H9 (cell line): ENCODE data around the gene SHPK. TPM values are rescaled to one million over a fixed set of nuclear protein-coding genes. Genes with fewer than 3 reads are reported as not detected.
A peak's percentile ranks its signal among the peaks of the same experiment; 100 is the strongest.

Source experiments
- DNase-seq: peaks from one replicate; pipeline ENCODE4 v3.0.0-alpha.2; 2017
- H2AFZ ChIP-seq: one replicate; pipeline ENCODE4 v1.6.1; 2013; ENCODE audit warnings: mild to moderate bottlenecking, low read length, control low read depth, moderate library complexity
- H2AK5ac ChIP-seq: 2 replicates; pipeline ENCODE4 v1.6.1; 2013; ENCODE audit warnings: low read length, control low read depth, mixed read lengths; ENCODE audit not compliant: insufficient read length
- H2BK120ac ChIP-seq: one replicate; pipeline ENCODE4 v1.6.1; 2013; ENCODE audit warnings: low read depth, mild to moderate bottlenecking, low read length, control low read depth, inconsistent platforms; ENCODE audit not compliant: poor library complexity, severe bottlenecking
- H2BK12ac ChIP-seq: 2 replicates; pipeline ENCODE4 v1.6.1; 2013; ENCODE audit warnings: low read length, control low read depth, mixed read lengths, low read depth; ENCODE audit not compliant: insufficient read length
- H2BK15ac ChIP-seq: 2 replicates; pipeline ENCODE4 v1.6.1; 2013; ENCODE audit warnings: low read depth, low read length, control low read depth
- H2BK20ac ChIP-seq: one replicate; pipeline ENCODE4 v1.6.1; 2013; ENCODE audit warnings: low read depth, mild to moderate bottlenecking, low read length, control low read depth, inconsistent platforms; ENCODE audit not compliant: poor library complexity, severe bottlenecking
- H2BK5ac ChIP-seq: 2 replicates; pipeline ENCODE4 v1.6.1; 2013; ENCODE audit warnings: low read length, control low read depth, mixed read lengths; ENCODE audit not compliant: insufficient read length
- H3K14ac ChIP-seq: 2 replicates; pipeline ENCODE4 v1.6.1; 2013; ENCODE audit warnings: low read length, control low read depth; ENCODE audit not compliant: insufficient read depth
- H3K18ac ChIP-seq: 2 replicates; pipeline ENCODE4 v1.6.1; 2013; ENCODE audit warnings: low read depth, mild to moderate bottlenecking, mixed read lengths, low read length, control low read depth; ENCODE audit not compliant: insufficient read length
- H3K23ac ChIP-seq: 2 replicates; pipeline ENCODE4 v1.6.1; 2013; ENCODE audit warnings: low read length, control low read depth, mixed read lengths, low read depth; ENCODE audit not compliant: insufficient read length
- H3K23me2 ChIP-seq: 2 replicates; pipeline ENCODE4 v1.6.1; 2013; ENCODE audit warnings: low read depth, mild to moderate bottlenecking, mixed read lengths, low read length, control low read depth; ENCODE audit not compliant: insufficient read length, poor library complexity, severe bottlenecking
- H3K27ac ChIP-seq: 2 replicates; pipeline ENCODE4 v1.5.1; 2013; ENCODE audit warnings: low read length, control low read depth, mixed read lengths, low read depth; ENCODE audit not compliant: insufficient read length
- H3K27me3 ChIP-seq: 2 replicates; pipeline ENCODE4 v1.6.1; 2013; ENCODE audit warnings: low read length, control low read depth, inconsistent platforms; ENCODE audit not compliant: insufficient read depth
- H3K4ac ChIP-seq: 2 replicates; pipeline ENCODE4 v1.6.1; 2013; ENCODE audit warnings: low read depth, mild to moderate bottlenecking, control low read depth, inconsistent platforms, low read length, moderate library complexity
- H3K4me1 ChIP-seq: 2 replicates; pipeline ENCODE4 v1.6.1; 2013; ENCODE audit warnings: low read length, control low read depth, inconsistent platforms; ENCODE audit not compliant: insufficient read depth
- H3K4me2 ChIP-seq: 2 replicates; pipeline ENCODE4 v1.6.1; 2013; ENCODE audit warnings: low read length, control low read depth, mixed read lengths; ENCODE audit not compliant: insufficient read length, insufficient read depth
- H3K56ac ChIP-seq: 2 replicates; pipeline ENCODE4 v1.6.1; 2013; ENCODE audit warnings: low read depth, mild to moderate bottlenecking, mixed read lengths, low read length, control low read depth; ENCODE audit not compliant: insufficient read length
- H3K79me1 ChIP-seq: 2 replicates; pipeline ENCODE4 v1.6.1; 2013; ENCODE audit warnings: low read depth, mild to moderate bottlenecking, moderate library complexity, low read length, control low read depth, inconsistent platforms; ENCODE audit not compliant: insufficient read depth, poor library complexity, severe bottlenecking
- H3K79me2 ChIP-seq: 2 replicates; pipeline ENCODE4 v1.6.1; 2013; ENCODE audit warnings: low read length, control low read depth, inconsistent platforms; ENCODE audit not compliant: insufficient read depth
- H3K9ac ChIP-seq: 2 replicates; pipeline ENCODE4 v1.6.1; 2013; ENCODE audit warnings: low read length, control low read depth, mixed read lengths; ENCODE audit not compliant: insufficient read length; ENCODE audit errors: extremely low read depth
- H3K9me3 ChIP-seq: one replicate; pipeline ENCODE4 v1.6.1; 2013; ENCODE audit warnings: low read depth, low read length, inconsistent platforms; ENCODE audit not compliant: control insufficient read depth
- H3T11ph ChIP-seq: one replicate; pipeline ENCODE4 v1.6.1; 2013; ENCODE audit warnings: mild to moderate bottlenecking, low read length, control low read depth, inconsistent platforms
- H4K20me1 ChIP-seq: one replicate; pipeline ENCODE4 v1.6.1; 2013; ENCODE audit not compliant: control insufficient read depth, insufficient read length, insufficient read depth
- H4K5ac ChIP-seq: 2 replicates; pipeline ENCODE4 v1.6.1; 2013; ENCODE audit warnings: low read depth, mild to moderate bottlenecking, mixed read lengths, low read length, control low read depth; ENCODE audit not compliant: insufficient read length
- H4K8ac ChIP-seq: replicated peaks from 2 replicates; pipeline ENCODE4 v1.6.1; 2013; ENCODE audit warnings: low read length, control low read depth, mixed read lengths, low read depth; ENCODE audit not compliant: insufficient read length
- H4K91ac ChIP-seq: 2 replicates; pipeline ENCODE4 v1.6.1; 2013; ENCODE audit warnings: low read depth, mild to moderate bottlenecking, moderate library complexity, mixed read lengths, low read length, control low read depth; ENCODE audit not compliant: insufficient read length
- H3K27ac Mint-ChIP-seq, 3 experiments: 2 replicates in 2 of 3; 3 replicates in 1 of 3; pipeline ENCODE4 v1.8.0; 2020 to 2021; ENCODE audit warnings: mixed read lengths in 3 of 3, mild to moderate bottlenecking in 1 of 3, moderate library complexity in 1 of 3
- H3K27me3 Mint-ChIP-seq: 2 replicates; pipeline ENCODE4 v1.8.0; 2021; ENCODE audit warnings: low read depth, mild to moderate bottlenecking, moderate library complexity, mixed read lengths
- H3K36me3 Mint-ChIP-seq, 3 experiments: 2 replicates in 2 of 3; 3 replicates in 1 of 3; pipeline ENCODE4 v1.8.0; 2020 to 2021; ENCODE audit warnings: low read depth in 3 of 3, mixed read lengths in 3 of 3; ENCODE audit not compliant: insufficient read depth in 1 of 3
- H3K4me1 Mint-ChIP-seq, 2 experiments: 2 replicates each; pipeline ENCODE4 v1.8.0; 2020; ENCODE audit warnings: mixed read lengths in 2 of 2
- H3K4me3 Mint-ChIP-seq, 2 experiments: 2 replicates in 1 of 2; 3 replicates in 1 of 2; pipeline ENCODE4 v1.8.0; 2020 to 2021; ENCODE audit warnings: mild to moderate bottlenecking in 2 of 2, mixed read lengths in 2 of 2, moderate library complexity in 1 of 2
- H3K9me3 Mint-ChIP-seq, 2 experiments: 2 replicates in 1 of 2; 3 replicates in 1 of 2; pipeline ENCODE4 v1.8.0; 2020; ENCODE audit warnings: mild to moderate bottlenecking in 2 of 2, mixed read lengths in 2 of 2, moderate library complexity in 1 of 2
- WGBS: extraction: QIAGEN DNeasy Blood & Tissue Kit; methylation state at CpG from one replicate; pipeline ENCODE4 v1.1.7; 2013; ENCODE audit warnings: missing lambda C conversion rate, low lambda C conversion rate, mixed read lengths; ENCODE audit not compliant: insufficient read length; ENCODE audit errors: extremely low coverage; 5-methylcytosine and 5-hydroxymethylcytosine counted together
- total RNA-seq: library from RNA; stranded (reverse); gene quantifications from 2 replicates; pipeline ENCODE4 v1.2.1, GENCODE V29; 2021
- TF ChIP-seq, protein P1 (sequence below): fragments of 200-600 bp; sonication (generic); conservative IDR thresholded peaks from 3 replicates; pipeline ENCODE4 v1.8.0; 2021; ENCODE audit warnings: antibody characterized with exemption, mild to moderate bottlenecking

Gene SHPK
- total RNA-seq, 1 experiment from 2014 or later: 27.0 TPM

DNA sequence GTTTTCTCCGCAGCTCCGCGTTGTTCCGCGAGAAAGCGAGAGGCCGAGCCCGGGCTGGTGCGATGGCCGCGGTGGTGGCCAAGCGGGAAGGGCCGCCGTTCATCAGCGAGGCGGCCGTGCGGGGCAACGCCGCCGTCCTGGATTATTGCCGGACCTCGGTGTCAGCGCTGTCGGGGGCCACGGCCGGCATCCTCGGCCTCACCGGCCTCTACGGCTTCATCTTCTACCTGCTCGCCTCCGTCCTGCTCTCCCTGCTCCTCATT lies 33.0 kb upstream of the SHPK start:
- Histone ChIP-seq H4K20me1 (no peaks in the 10 kb centered on the region), H2BK120ac (no peak overlapping the region), H4K91ac (no peak overlapping the region), H2BK15ac (no peak overlapping the region), H3T11ph (no peak overlapping the region), H3K9ac (peak overlapping the region; percentile 89), H3K56ac (no peak overlapping the region), H3K4ac (no peak overlapping the region), H2BK12ac (no peak overlapping the region), H3K4me2 (peak overlapping the region; percentile 76), H2AK5ac (no peak overlapping the region), H2BK5ac (no peak overlapping the region), H3K4me1 (peaks cover 3% of the 10 kb centered on the region; the same call in 1 of the 2 replicates), H3K9me3 (no peaks in the 10 kb centered on the region), H3K27me3 (no peaks in the 10 kb centered on the region), H3K27ac (no peak overlapping the region), H3K23ac (no peak overlapping the region), H3K14ac (peak overlapping the region; percentile 28; the same call in 1 of the 2 replicates), H3K18ac (no peak overlapping the region), H2AFZ (no peak overlapping the region), H3K23me2 (peaks cover 9% of the 10 kb centered on the region), H3K79me2 (peaks cover 7% of the 10 kb centered on the region; the same call in 1 of the 2 replicates), H4K5ac (no peak overlapping the region), H3K79me1 (peaks cover 4% of the 10 kb centered on the region), H4K8ac (no peak overlapping the region), H2BK20ac (no peak overlapping the region)
- peak overlapping the region; percentile 52 to 98 (median 98); a peak in 6 of 7 replicates for H3K27ac Mint-ChIP-seq
- H3K36me3 Mint-ChIP-seq: peaks cover 8 to 18% (median 15%) of the 10 kb centered on the region in 3 experiments; a peak in 6 of 7 replicates
- DNase-seq: peak; percentile 58
- H3K4me3 Mint-ChIP-seq: peak overlapping the region; percentile 98
- WGBS: no CpG with 5 or more reads among the region's 32 CpGs
- H3K27me3 Mint-ChIP-seq: no peaks in the 10 kb centered on the region
- peaks cover 16 to 17% of the 10 kb centered on the region in 2 experiments for H3K4me1 Mint-ChIP-seq
- TF ChIP-seq, protein P1, sequence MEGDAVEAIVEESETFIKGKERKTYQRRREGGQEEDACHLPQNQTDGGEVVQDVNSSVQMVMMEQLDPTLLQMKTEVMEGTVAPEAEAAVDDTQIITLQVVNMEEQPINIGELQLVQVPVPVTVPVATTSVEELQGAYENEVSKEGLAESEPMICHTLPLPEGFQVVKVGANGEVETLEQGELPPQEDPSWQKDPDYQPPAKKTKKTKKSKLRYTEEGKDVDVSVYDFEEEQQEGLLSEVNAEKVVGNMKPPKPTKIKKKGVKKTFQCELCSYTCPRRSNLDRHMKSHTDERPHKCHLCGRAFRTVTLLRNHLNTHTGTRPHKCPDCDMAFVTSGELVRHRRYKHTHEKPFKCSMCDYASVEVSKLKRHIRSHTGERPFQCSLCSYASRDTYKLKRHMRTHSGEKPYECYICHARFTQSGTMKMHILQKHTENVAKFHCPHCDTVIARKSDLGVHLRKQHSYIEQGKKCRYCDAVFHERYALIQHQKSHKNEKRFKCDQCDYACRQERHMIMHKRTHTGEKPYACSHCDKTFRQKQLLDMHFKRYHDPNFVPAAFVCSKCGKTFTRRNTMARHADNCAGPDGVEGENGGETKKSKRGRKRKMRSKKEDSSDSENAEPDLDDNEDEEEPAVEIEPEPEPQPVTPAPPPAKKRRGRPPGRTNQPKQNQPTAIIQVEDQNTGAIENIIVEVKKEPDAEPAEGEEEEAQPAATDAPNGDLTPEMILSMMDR: no peak
- no peaks in the 10 kb centered on the region for H3K9me3 Mint-ChIP-seq
